LNCaP clone FGC (cell line): ENCODE data around the gene NINJ1.
"Not testable (repeated sequence)": the region's sequence is repeated elsewhere in the genome, so short reads cannot be mapped to it uniquely, and the experiment has no call there.

ENCODE experiments used
- DNase-seq: peaks from one replicate; pipeline ENCODE4 v3.0.0-alpha.2; 2011; ENCODE audit warnings: low read depth
- H3K4me3 ChIP-seq: 2 replicates; pipeline ENCODE4 v1.5.1; 2011; ENCODE audit warnings: mild to moderate bottlenecking, low read depth, low read length, control low read depth
- CTCF ChIP-seq: IDR thresholded peaks from 2 replicates; pipeline ENCODE4 v1.5.1; 2012; ENCODE audit warnings: mild to moderate bottlenecking; ENCODE audit not compliant: control insufficient read depth, insufficient read depth; ENCODE audit errors: extremely low read depth

Gene NINJ1

GRCh38 chr9:93148721-93149120, 14.7 kb upstream of the NINJ1 start:
- TF ChIP-seq CTCF: no peak
- no peak overlapping the region for H3K4me3 ChIP-seq

GRCh38 chr9:93147632-93148031, 13.6 kb upstream of the NINJ1 start:
- DNase-seq: no peak
- TF ChIP-seq CTCF: no peak
- no peak overlapping the region for H3K4me3 ChIP-seq

More at GRCh38 chr9:93148721-93149120, 14.7 kb upstream of the NINJ1 start:
- no peak for DNase-seq

GRCh38 chr9:93146696-93147095, 12.6 kb upstream of the NINJ1 start:
- DNase-seq, H3K4me3 ChIP-seq: not testable (repeated sequence)

GRCh38 chr9:93143830-93144530, 9.9 kb upstream of the NINJ1 start:
- no peak for DNase-seq
- no peak overlapping the region for H3K4me3 ChIP-seq
- no peak for TF ChIP-seq CTCF

- H3K4me3 ChIP-seq: no peak overlapping the region
- no peak for DNase-seq
- no peak for TF ChIP-seq CTCF
Observed at GRCh38 chr9:93141771-93142483, 7.9 kb upstream of the NINJ1 start.

GRCh38 chr9:93139365-93140182, 5.5 kb upstream of the NINJ1 start:
- TF ChIP-seq CTCF: no peak
- DNase-seq: no peak
- H3K4me3 ChIP-seq: no peak overlapping the region

GRCh38 chr9:93138171-93138764, 4.2 kb upstream of the NINJ1 start:
- no peak for DNase-seq
- no peak for TF ChIP-seq CTCF
- H3K4me3 ChIP-seq: no peak overlapping the region
